SIG-M5 (cell line): ENCODE measurements around the gene ACP1.
"Not testable (repeated sequence)": the region's sequence is repeated elsewhere in the genome, so short reads cannot be mapped to it uniquely, and the experiment has no call there.

Experiments
- DNase-seq: peaks from one replicate; lab custom pipeline; 2025; lab: John Stamatoyannopoulos, UW

ACP1 gene

GRCh38 chr2:310994-311393, 46.2 kb downstream of the ACP1 start:
- no peak for DNase-seq

DNA sequence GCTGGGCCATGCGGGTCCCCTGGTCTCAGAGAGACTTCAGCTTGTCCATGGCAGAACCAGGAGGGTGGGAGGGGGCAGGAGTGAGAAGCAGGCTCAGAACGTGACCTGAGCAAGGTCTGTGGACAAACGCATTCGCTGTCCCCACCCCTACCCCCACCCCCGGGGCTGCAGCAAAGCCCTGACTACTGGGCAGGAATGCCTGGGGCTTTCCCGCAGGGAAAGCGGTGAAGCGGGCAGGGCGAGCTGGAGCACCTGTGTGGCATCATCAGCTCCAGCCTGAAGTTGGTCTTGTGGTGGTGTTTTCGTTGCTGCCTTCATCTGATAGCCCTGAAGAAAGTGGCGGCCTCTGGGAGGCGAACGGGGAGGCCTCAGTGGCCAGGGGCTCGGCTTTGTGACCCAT, 49.2 kb downstream of the ACP1 start:
- DNase-seq, result no peak

DNA sequence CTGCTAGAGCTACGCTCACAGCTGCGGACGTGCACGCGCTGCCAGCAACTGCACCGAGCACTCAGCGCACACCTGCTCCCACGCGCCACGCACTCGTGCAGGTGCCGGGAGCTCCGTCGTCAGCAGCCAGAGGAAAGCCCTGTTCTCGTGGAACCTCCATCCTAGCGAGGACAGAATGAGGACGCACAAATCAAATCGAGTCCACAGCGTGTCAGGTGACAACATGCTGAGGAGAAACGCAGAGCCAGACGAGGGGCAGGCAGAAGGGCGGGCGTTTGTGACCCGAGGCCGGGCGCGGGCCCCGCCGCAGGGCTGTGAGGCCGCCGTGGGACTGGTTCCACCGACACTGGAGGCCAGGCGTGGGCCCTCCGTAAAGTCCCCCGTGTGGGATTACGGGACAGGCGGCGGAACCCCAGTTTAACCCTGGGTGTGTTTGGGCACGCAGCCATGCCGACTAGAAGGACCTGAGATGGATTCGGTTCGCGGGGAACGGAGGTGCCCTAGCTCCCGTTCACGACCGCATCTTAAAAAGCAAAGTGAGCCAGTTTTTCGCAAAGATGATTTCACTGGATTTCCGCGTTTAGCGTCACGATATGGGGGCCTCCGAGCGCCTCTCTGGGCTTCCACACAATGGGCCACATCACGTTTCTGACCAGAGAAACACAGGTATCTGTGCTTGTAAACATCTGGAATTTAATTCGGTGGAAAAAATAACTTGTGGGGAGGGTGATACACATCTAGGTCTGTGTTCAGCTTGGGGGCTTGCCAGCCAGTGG, 50.0 kb downstream of the ACP1 start:
- DNase-seq, result no peak

GRCh38 chr2:315925-316324, 51.2 kb downstream of the ACP1 start:
- not testable (repeated sequence) for DNase-seq

DNA sequence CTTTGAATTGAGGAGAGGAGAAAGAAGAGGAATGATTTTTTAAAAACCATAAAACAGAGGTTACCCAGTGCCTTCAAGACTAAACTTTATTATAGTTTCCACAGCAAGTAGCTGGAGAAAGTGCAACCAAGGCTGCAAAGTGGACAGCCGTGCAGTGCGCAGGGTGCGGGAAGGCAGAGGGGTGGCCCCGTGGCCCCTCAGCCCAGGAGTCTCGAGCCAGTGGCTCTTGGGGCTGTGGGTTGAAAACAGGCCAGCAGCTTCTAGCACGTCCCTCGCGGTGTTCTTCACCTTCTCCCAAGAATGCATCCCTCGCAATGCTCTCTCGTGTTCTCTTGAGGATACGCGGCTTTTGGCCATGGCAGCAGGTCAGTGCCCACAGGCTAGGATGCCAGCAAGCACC, 51.6 kb downstream of the ACP1 start:
- no peak for DNase-seq

- DNase-seq, result no peak
Measured at GRCh38 chr2:317501-318424, 53.0 kb downstream of the ACP1 start.

DNA sequence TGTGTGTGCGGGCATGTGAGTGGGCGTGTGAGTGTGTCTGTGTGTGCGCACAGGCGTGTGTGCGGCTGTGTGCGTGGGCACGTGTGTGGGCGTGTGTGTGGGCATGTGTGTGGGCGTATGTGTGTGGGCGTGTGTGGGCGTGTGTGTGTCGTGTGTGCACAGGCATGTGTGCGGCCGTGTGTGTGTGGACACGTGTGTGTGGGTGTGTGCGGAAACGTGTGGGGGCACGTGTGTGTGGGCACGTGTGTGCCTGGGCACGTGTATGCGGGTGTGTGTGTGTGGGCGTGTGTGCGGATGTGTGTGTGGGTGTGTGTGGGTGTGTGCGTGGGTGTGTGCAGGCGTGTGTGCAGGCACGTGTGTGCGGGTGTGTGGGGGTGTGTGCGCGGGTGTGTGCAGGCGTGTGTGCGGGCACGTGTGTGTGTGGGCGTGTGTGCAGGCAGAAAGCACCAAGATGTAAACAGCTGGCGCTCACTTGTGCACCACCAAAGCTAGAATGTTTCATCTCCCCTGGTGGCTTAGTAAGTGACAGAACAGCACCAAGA, 54.4 kb downstream of the ACP1 start:
- DNase-seq, result no peak

DNA sequence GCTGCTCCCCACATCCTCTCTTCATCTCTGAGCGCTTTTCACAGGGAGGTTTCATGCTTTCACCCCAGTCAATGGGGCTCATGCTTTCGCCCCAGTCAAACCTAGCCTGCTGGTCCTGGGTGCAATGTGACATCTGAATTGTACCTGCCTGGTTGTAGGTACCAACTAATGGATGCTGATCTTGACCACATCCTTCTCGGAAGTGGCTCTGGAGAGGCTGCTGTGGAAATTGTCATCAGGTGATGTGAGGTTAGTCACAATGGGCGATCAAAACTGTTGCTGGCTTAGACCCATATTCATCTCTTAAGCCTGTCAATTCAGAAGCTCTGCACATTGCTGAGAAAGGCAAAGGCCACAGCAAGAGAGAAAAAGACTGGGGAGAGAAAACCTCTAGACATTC, 55.8 kb downstream of the ACP1 start:
- DNase-seq, result no peak

GRCh38 chr2:322326-322725, 57.6 kb downstream of the ACP1 start:
- no peak for DNase-seq

- no peak for DNase-seq
Measured at GRCh38 chr2:323035-323434, 58.3 kb downstream of the ACP1 start.
